Lower lobe of right lung (tissue), 1 donor: Measurements from ENCODE around the gene KRT5. TPM values are rescaled to one million over a fixed set of nuclear protein-coding genes. Genes with fewer than 3 reads are reported as not detected.

Experiments
- total RNA-seq: library from RNA; stranded (reverse); fragmentation: NEBNext Ultra II Directional; extraction: Animal tissue kit (Norgen Biotek cat#: 25700); gene quantifications from one replicate; pipeline ENCODE4 v1.2.1, GENCODE V29; 2021
- donor health status: DM: no; HTN: yes; CAD: no; lungs with severe emphysema.

Gene KRT5
- total RNA-seq, 1 donor from 2014 or later: 0.65 TPM

Other genes with a start within 250 kb of the KRT5 start
- 0.74 TPM for gene KRT86, start 245.7 kb downstream of the KRT5 start, total RNA-seq
- gene KRT81, start 228.9 kb downstream of the KRT5 start, total RNA-seq: not detected
- not detected for gene KRT83, start 199.0 kb downstream of the KRT5 start, total RNA-seq
- gene KRT85, start 152.9 kb downstream of the KRT5 start, total RNA-seq: not detected
- not detected for gene KRT84, start 134.7 kb downstream of the KRT5 start, total RNA-seq
- gene KRT82, start 114.1 kb downstream of the KRT5 start, total RNA-seq: not detected
- gene KRT75, start 86.0 kb downstream of the KRT5 start, total RNA-seq: not detected
- gene KRT6B, start 68.2 kb downstream of the KRT5 start, total RNA-seq: not detected
- not detected for gene KRT6C, start 46.6 kb downstream of the KRT5 start, total RNA-seq
- 0.74 TPM for gene KRT6A, start 27.1 kb downstream of the KRT5 start, total RNA-seq
- not detected for gene KRT71, start 32.8 kb upstream of the KRT5 start, total RNA-seq
- gene KRT74, start 53.4 kb upstream of the KRT5 start, total RNA-seq: not detected
- gene KRT72, start 81.1 kb upstream of the KRT5 start, total RNA-seq: not detected
- gene KRT73, start 98.2 kb upstream of the KRT5 start, total RNA-seq: not detected
- not detected for gene KRT2, start 131.8 kb upstream of the KRT5 start, total RNA-seq
- 1.3 TPM for gene KRT1, start 160.0 kb upstream of the KRT5 start, total RNA-seq
- not detected for gene KRT77, start 183.1 kb upstream of the KRT5 start, total RNA-seq